B cell (primary cell): ENCODE data around the gene RIBC2. TPM values are rescaled to one million over a fixed set of nuclear protein-coding genes. Genes with fewer than 3 reads are reported as not detected.

Source experiments
- ATAC-seq: fragments of 200-7000 bp; cut with Tn5 transposase; one replicate; pipeline ENCODE4 v1.10.0; 2021; ENCODE audit warnings: low read depth, mild to moderate bottlenecking, moderate number of reproducible peaks, moderate library complexity
- CTCF ChIA-PET: fragments of 350-600 bp; sonication (Branson Sonifier 250); formaldehyde crosslinking; loops from one replicate; lab custom pipeline; 2021; ENCODE audit warnings: antibody characterized with exemption, inconsistent platforms; lab: Charles Lee
- POLR2A ChIA-PET: fragments of 350-600 bp; sonication (Branson Sonifier 250); formaldehyde crosslinking; loops from one replicate; lab custom pipeline; 2021; ENCODE audit warnings: antibody characterized with exemption; lab: Charles Lee
- DNase-seq: peaks from one replicate; pipeline ENCODE4 v3.0.0; 2013
- H2AFZ ChIP-seq: 2 replicates; pipeline ENCODE4 v1.6.1; 2012; ENCODE audit warnings: mild to moderate bottlenecking, low read depth, low read length; ENCODE audit not compliant: insufficient read depth, poor library complexity, severe bottlenecking
- H3K27ac ChIP-seq, 2 donors: 1 replicate in 1 of 2; 2 replicates in 1 of 2; pipeline ENCODE4 v1.5.1; 2012 to 2013; ENCODE audit warnings: low read length in 2 of 2, mild to moderate bottlenecking in 2 of 2, moderate library complexity in 1 of 2
- H3K27me3 ChIP-seq, 4 experiments: fragments of 200-600 bp in 1 of 4; sonication (generic) in 1 of 4; replicated peaks in 1 of 4; 1 replicate in 2 of 4; 2 replicates in 2 of 4; pipeline versions ENCODE4 v1.6.1 to v1.7.0; 2013 to 2016; ENCODE audit warnings: low read length in 3 of 4, mild to moderate bottlenecking in 2 of 4, mixed read lengths in 1 of 4, moderate library complexity in 1 of 4; ENCODE audit not compliant: insufficient read depth in 4 of 4, control insufficient read depth in 3 of 4; ENCODE audit errors: control extremely low read depth in 1 of 4
- H3K36me3 ChIP-seq, 2 experiments: replicated peaks in 1 of 2; 1 replicate in 1 of 2; 2 replicates in 1 of 2; pipeline versions ENCODE4 v1.6.1 to v1.7.1; 2013; ENCODE audit warnings: low read length in 1 of 2; ENCODE audit not compliant: insufficient read depth in 2 of 2, control insufficient read depth in 1 of 2; ENCODE audit errors: control extremely low read depth in 1 of 2, extremely low read depth in 1 of 2
- H3K4me1 ChIP-seq, 2 donors: fragments of 200-600 bp in 1 of 2; sonication (generic) in 1 of 2; 1 replicate in 1 of 2; 2 replicates in 1 of 2; pipeline versions ENCODE4 v1.5.1 to v1.6.1; 2013 to 2017; ENCODE audit warnings: low read length in 2 of 2; ENCODE audit not compliant: control insufficient read depth in 2 of 2, insufficient read depth in 2 of 2
- H3K4me2 ChIP-seq: replicated peaks from 2 replicates; pipeline ENCODE3; 2012; ENCODE audit warnings: mild to moderate bottlenecking, low read depth, low read length; ENCODE audit not compliant: poor library complexity, severe bottlenecking
- H3K4me3 ChIP-seq, 5 experiments: fragments of 200-600 bp in 1 of 5; sonication (generic) in 1 of 5; 1 replicate in 3 of 5; 2 replicates in 2 of 5; pipeline versions ENCODE4 v1.5.1 to v1.7.0; 2011 to 2016; ENCODE audit warnings: low read length in 4 of 5, mild to moderate bottlenecking in 4 of 5, low read depth in 2 of 5, control low read depth in 1 of 5, moderate library complexity in 1 of 5; ENCODE audit not compliant: insufficient read depth in 1 of 5; ENCODE audit errors: control extremely low read depth in 1 of 5, extremely low read depth in 1 of 5
- H3K79me2 ChIP-seq: fragments of 200-600 bp; sonication (generic); one replicate; pipeline ENCODE4 v1.6.0; 2016; ENCODE audit warnings: low read length; ENCODE audit not compliant: control insufficient read depth, insufficient read depth
- H3K9ac ChIP-seq: fragments of 200-600 bp; sonication (generic); 2 replicates; pipeline ENCODE4 v1.6.1; 2017; ENCODE audit warnings: mild to moderate bottlenecking, low read length, moderate library complexity
- H3K9me3 ChIP-seq, 3 donors: one replicate each; pipeline versions ENCODE4 v1.6.1 to v1.7.1; 2013; ENCODE audit warnings: low read length in 2 of 3; ENCODE audit not compliant: control insufficient read depth in 2 of 3, insufficient read depth in 1 of 3; ENCODE audit errors: control extremely low read depth in 1 of 3
- H4K20me1 ChIP-seq: 2 replicates; pipeline ENCODE4 v1.6.0; 2012; ENCODE audit warnings: mild to moderate bottlenecking, low read length; ENCODE audit not compliant: insufficient read depth, control insufficient read depth, poor library complexity, severe bottlenecking
- H3K27ac Mint-ChIP-seq: one replicate; pipeline ENCODE4 v1.8.0; 2021; ENCODE audit warnings: mixed read lengths
- H3K27me3 Mint-ChIP-seq: one replicate; pipeline ENCODE4 v1.8.0; 2021; ENCODE audit warnings: mixed read lengths
- H3K4me1 Mint-ChIP-seq: one replicate; pipeline ENCODE4 v1.8.0; 2021; ENCODE audit warnings: mixed read lengths
- H3K4me3 Mint-ChIP-seq: one replicate; pipeline ENCODE4 v1.8.0; 2021; ENCODE audit warnings: mixed read lengths
- H3K9me3 Mint-ChIP-seq: one replicate; pipeline ENCODE4 v1.8.0; 2022; ENCODE audit warnings: mixed read lengths; ENCODE audit not compliant: insufficient read depth
- EZH2 ChIP-seq: IDR thresholded peaks from 2 replicates; pipeline ENCODE4 v1.6.1; 2012; ENCODE audit warnings: borderline replicate concordance, low read depth, mild to moderate bottlenecking, moderate library complexity, low read length; ENCODE audit not compliant: insufficient read depth, poor library complexity, severe bottlenecking
- whole genome bisulfite sequencing: methylation state at CpG from one replicate; pipeline ENCODE4 v1.1.5; 2013; ENCODE audit warnings: missing lambda C conversion rate; ENCODE audit not compliant: insufficient coverage; 5-methylcytosine and 5-hydroxymethylcytosine counted together
- intact Hi-C: fragments of 100-400 bp; cut with micrococcal nuclease; formaldehyde crosslinking; loops from one replicate; pipeline ENCODE4 v1.10.0; 2022
- polyA plus RNA-seq: library from polyadenylated mRNA; depleted of rRNA; stranded (reverse); fragments of >200 nt; gene quantifications from 2 replicates; pipeline ENCODE4 v1.2.3, GENCODE V29; 2012
- total RNA-seq, 2 donors: library from RNA; stranded (reverse); fragments of 120-200 nt in 1 of 2; gene quantifications; 1 replicate in 1 of 2; 2 replicates in 1 of 2; pipeline versions ENCODE4 v1.2.3 to v1.2.4, GENCODE V29; 2013 to 2022
- TF ChIP-seq, protein P1 (sequence below): fragments of 200-600 bp; IDR thresholded peaks from one replicate; pipeline ENCODE4 v1.8.0; 2022; ENCODE audit warnings: antibody characterized with exemption, mild to moderate bottlenecking

RIBC2 gene
- total and polyA plus RNA-seq, 2 donors (not counting 1 experiment from before 2014, with no cell fraction given) = not detected

- no peak for TF ChIP-seq EZH2
- TF ChIP-seq, protein P1, sequence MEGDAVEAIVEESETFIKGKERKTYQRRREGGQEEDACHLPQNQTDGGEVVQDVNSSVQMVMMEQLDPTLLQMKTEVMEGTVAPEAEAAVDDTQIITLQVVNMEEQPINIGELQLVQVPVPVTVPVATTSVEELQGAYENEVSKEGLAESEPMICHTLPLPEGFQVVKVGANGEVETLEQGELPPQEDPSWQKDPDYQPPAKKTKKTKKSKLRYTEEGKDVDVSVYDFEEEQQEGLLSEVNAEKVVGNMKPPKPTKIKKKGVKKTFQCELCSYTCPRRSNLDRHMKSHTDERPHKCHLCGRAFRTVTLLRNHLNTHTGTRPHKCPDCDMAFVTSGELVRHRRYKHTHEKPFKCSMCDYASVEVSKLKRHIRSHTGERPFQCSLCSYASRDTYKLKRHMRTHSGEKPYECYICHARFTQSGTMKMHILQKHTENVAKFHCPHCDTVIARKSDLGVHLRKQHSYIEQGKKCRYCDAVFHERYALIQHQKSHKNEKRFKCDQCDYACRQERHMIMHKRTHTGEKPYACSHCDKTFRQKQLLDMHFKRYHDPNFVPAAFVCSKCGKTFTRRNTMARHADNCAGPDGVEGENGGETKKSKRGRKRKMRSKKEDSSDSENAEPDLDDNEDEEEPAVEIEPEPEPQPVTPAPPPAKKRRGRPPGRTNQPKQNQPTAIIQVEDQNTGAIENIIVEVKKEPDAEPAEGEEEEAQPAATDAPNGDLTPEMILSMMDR = no peak
- Histone ChIP-seq H3K27me3 (peaks cover 0 to 6% (median 0%) of the 10 kb centered on the region in 4 experiments), H3K27ac (no peak overlapping the region), H3K9ac (no peak overlapping the region), H4K20me1 (no peaks in the 10 kb centered on the region), H3K79me2 (no peaks in the 10 kb centered on the region), H3K4me1 (peaks cover 7 to 27% of the 10 kb centered on the region in 2 donors), H3K36me3 (no peaks in the 10 kb centered on the region), H3K4me2 (no peak overlapping the region), H3K9me3 (peaks cover 0 to 12% (median 6%) of the 10 kb centered on the region in 3 donors), H2AFZ (no peak overlapping the region), H3K4me3 (no peak overlapping the region)
- Mint-ChIP-seq H3K27ac (no peak overlapping the region), H3K4me1 (peaks cover 19% of the 10 kb centered on the region), H3K9me3 (peaks cover 7% of the 10 kb centered on the region), H3K4me3 (no peak overlapping the region), H3K27me3 (no peaks in the 10 kb centered on the region)
- no CpG with 5 or more reads among the region's 2 CpGs for WGBS
- DNase-seq = no peak
- CTCF ChIA-PET = no interaction called here
- intact Hi-C loops = no loop called here
- no peak for ATAC-seq
- POLR2A ChIA-PET = no interaction called here
Observed at GRCh38 chr22:45427114-45427513, 13.6 kb downstream of the RIBC2 start.

- Histone ChIP-seq H3K9ac (no peak overlapping the region), H2AFZ (no peak overlapping the region), H3K4me2 (peak overlapping the region; percentile 40), H4K20me1 (no peaks in the 10 kb centered on the region), H3K36me3 (no peaks in the 10 kb centered on the region), H3K4me3 (peak overlapping the region in 1 of 5 experiments; percentile 5), H3K4me1 (peaks cover 7 to 27% of the 10 kb centered on the region in 2 donors), H3K79me2 (no peaks in the 10 kb centered on the region), H3K27ac (no peak overlapping the region), H3K27me3 (peaks cover 0 to 6% (median 0%) of the 10 kb centered on the region in 4 experiments), H3K9me3 (peaks cover 0 to 12% (median 6%) of the 10 kb centered on the region in 3 donors)
- Mint-ChIP-seq H3K4me3 (peak overlapping the region; percentile 56), H3K9me3 (peaks cover 7% of the 10 kb centered on the region), H3K4me1 (peaks cover 24% of the 10 kb centered on the region), H3K27ac (peak overlapping the region; percentile 42), H3K27me3 (no peaks in the 10 kb centered on the region)
- ChIA-PET POLR2A (no interaction called here), CTCF (no interaction called here)
- intact Hi-C loops = no loop called here
- 86% methylated on average over 19 of the region's 19 CpGs for WGBS
- ATAC-seq = no peak
- no peak for DNase-seq
- TF ChIP-seq, protein P1 = no peak
- no peak for TF ChIP-seq EZH2
Observed at GRCh38 chr22:45428391-45429385, 15.2 kb downstream of the RIBC2 start.
